Measurements from ENCODE around the gene SPEM2.

SPEM2 gene

GRCh38 chr17:7423679-7424078, 1.7 kb upstream of the SPEM2 start:
- H3K27ac ChIP-seq (ENCODE audit: low read length) = no peak overlapping the region
- no peaks in the 10 kb centered on the region for H3K9me3 ChIP-seq (ENCODE audit: control insufficient read depth in 2 of 2, low read length in 2 of 2)
- H3K4me3 ChIP-seq (ENCODE audit: low read length in 2 of 2) = no peak overlapping the region
- H3K9ac ChIP-seq (ENCODE audit: low read length in 2 of 2) = no peak overlapping the region
- no peaks in the 10 kb centered on the region for H3K36me3 ChIP-seq (ENCODE audit: control insufficient read depth in 2 of 2, insufficient read depth in 2 of 2, low read length in 2 of 2)
- H3K4me1 ChIP-seq (ENCODE audit: control insufficient read depth, insufficient read depth, low read length) = no peaks in the 10 kb centered on the region
- no peaks in the 10 kb centered on the region for H3K27me3 ChIP-seq (ENCODE audit: control insufficient read depth in 1 of 2, insufficient read depth in 2 of 2, low read length in 2 of 2)

GRCh38 chr17:7425756-7426155, 340 bp downstream of the SPEM2 start:
- H3K27ac ChIP-seq (ENCODE audit: low read length) = no peak overlapping the region
- no peak overlapping the region for H3K9ac ChIP-seq (ENCODE audit: low read length in 2 of 2)
- H3K4me3 ChIP-seq (ENCODE audit: low read length in 2 of 2) = no peak overlapping the region
- H3K4me1 ChIP-seq (ENCODE audit: control insufficient read depth, insufficient read depth, low read length) = no peaks in the 10 kb centered on the region
- H3K36me3 ChIP-seq (ENCODE audit: control insufficient read depth in 2 of 2, insufficient read depth in 2 of 2, low read length in 2 of 2) = no peaks in the 10 kb centered on the region
- H3K9me3 ChIP-seq (ENCODE audit: control insufficient read depth in 2 of 2, low read length in 2 of 2) = no peaks in the 10 kb centered on the region
- H3K27me3 ChIP-seq (ENCODE audit: control insufficient read depth in 1 of 2, insufficient read depth in 2 of 2, low read length in 2 of 2) = no peaks in the 10 kb centered on the region

GRCh38 chr17:7426203-7426863, 917 bp downstream of the SPEM2 start:
- Histone ChIP-seq H3K36me3 (ENCODE audit: control insufficient read depth in 2 of 2, insufficient read depth in 2 of 2, low read length in 2 of 2) (no peaks in the 10 kb centered on the region), H3K9ac (ENCODE audit: low read length in 2 of 2) (no peak overlapping the region), H3K4me3 (ENCODE audit: low read length in 2 of 2) (no peak overlapping the region), H3K27me3 (ENCODE audit: control insufficient read depth in 1 of 2, insufficient read depth in 2 of 2, low read length in 2 of 2) (no peaks in the 10 kb centered on the region), H3K4me1 (ENCODE audit: control insufficient read depth, insufficient read depth, low read length) (no peaks in the 10 kb centered on the region), H3K27ac (ENCODE audit: low read length) (no peak overlapping the region), H3K9me3 (ENCODE audit: control insufficient read depth in 2 of 2, low read length in 2 of 2) (no peaks in the 10 kb centered on the region)

GRCh38 chr17:7426896-7427489, 1.6 kb downstream of the SPEM2 start:
- Histone ChIP-seq H3K27ac (ENCODE audit: low read length) (no peak overlapping the region), H3K27me3 (ENCODE audit: control insufficient read depth in 1 of 2, insufficient read depth in 2 of 2, low read length in 2 of 2) (peaks cover 0 to under 1% of the 10 kb centered on the region in 2 donors), H3K4me3 (ENCODE audit: low read length in 2 of 2) (no peak overlapping the region), H3K36me3 (ENCODE audit: control insufficient read depth in 2 of 2, insufficient read depth in 2 of 2, low read length in 2 of 2) (no peaks in the 10 kb centered on the region), H3K9me3 (ENCODE audit: control insufficient read depth in 2 of 2, low read length in 2 of 2) (no peaks in the 10 kb centered on the region), H3K4me1 (ENCODE audit: control insufficient read depth, insufficient read depth, low read length) (no peaks in the 10 kb centered on the region), H3K9ac (ENCODE audit: low read length in 2 of 2) (no peak overlapping the region)

- Histone ChIP-seq H3K4me3 (ENCODE audit: low read length in 2 of 2) (no peak overlapping the region), H3K4me1 (ENCODE audit: control insufficient read depth, insufficient read depth, low read length) (no peaks in the 10 kb centered on the region), H3K9me3 (ENCODE audit: control insufficient read depth in 2 of 2, low read length in 2 of 2) (no peaks in the 10 kb centered on the region), H3K27ac (ENCODE audit: low read length) (no peak overlapping the region), H3K27me3 (ENCODE audit: control insufficient read depth in 1 of 2, insufficient read depth in 2 of 2, low read length in 2 of 2) (peaks cover 4% of the 10 kb centered on the region in 2 donors), H3K9ac (ENCODE audit: low read length in 2 of 2) (no peak overlapping the region), H3K36me3 (ENCODE audit: control insufficient read depth in 2 of 2, insufficient read depth in 2 of 2, low read length in 2 of 2) (no peaks in the 10 kb centered on the region)
Observed at GRCh38 chr17:7427549-7427948, 2.1 kb downstream of the SPEM2 start.

GRCh38 chr17:7428557-7428956, 3.1 kb downstream of the SPEM2 start, which contains the start of gene SPEM3:
SPEM3 (plus strand) TSS chr17:7428857; CDS start chr17:7428903, 46 bp downstream.
- no peak within 1 kb of the TSS for H3K4me3 ChIP-seq (ENCODE audit: low read length in 2 of 2)
- no peaks in the 10 kb centered on the region for H3K4me1 ChIP-seq (ENCODE audit: control insufficient read depth, insufficient read depth, low read length)
- H3K9me3 ChIP-seq (ENCODE audit: control insufficient read depth in 2 of 2, low read length in 2 of 2) = no peaks in the 10 kb centered on the region
- H3K9ac ChIP-seq (ENCODE audit: low read length in 2 of 2) = no peak within 1 kb of the TSS
- H3K36me3 ChIP-seq (ENCODE audit: control insufficient read depth in 2 of 2, insufficient read depth in 2 of 2, low read length in 2 of 2) = no peaks in the 10 kb centered on the region
- peaks cover 5 to 9% of the 10 kb centered on the region in 2 donors for H3K27me3 ChIP-seq (ENCODE audit: control insufficient read depth in 1 of 2, insufficient read depth in 2 of 2, low read length in 2 of 2)
- H3K27ac ChIP-seq (ENCODE audit: low read length) = no peak within 1 kb of the TSS

- H3K4me3 ChIP-seq (ENCODE audit: low read length in 2 of 2) = no peak overlapping the region
Observed at GRCh38 chr17:7429722-7430121, 4.3 kb downstream of the SPEM2 start.

GRCh38 chr17:7431231-7431630, 5.8 kb downstream of the SPEM2 start:
- peaks cover 10% of the 10 kb centered on the region for H3K4me1 ChIP-seq (ENCODE audit: control insufficient read depth, insufficient read depth, low read length)
- peaks cover 21 to 24% of the 10 kb centered on the region in 2 donors for H3K27me3 ChIP-seq (ENCODE audit: control insufficient read depth in 1 of 2, insufficient read depth in 2 of 2, low read length in 2 of 2)
- no peak overlapping the region for H3K4me3 ChIP-seq (ENCODE audit: low read length in 2 of 2)
- H3K9ac ChIP-seq (ENCODE audit: low read length in 2 of 2) = no peak overlapping the region
- H3K9me3 ChIP-seq (ENCODE audit: control insufficient read depth in 2 of 2, low read length in 2 of 2) = no peaks in the 10 kb centered on the region
- H3K27ac ChIP-seq (ENCODE audit: low read length) = no peak overlapping the region
- no peaks in the 10 kb centered on the region for H3K36me3 ChIP-seq (ENCODE audit: control insufficient read depth in 2 of 2, insufficient read depth in 2 of 2, low read length in 2 of 2)

More at GRCh38 chr17:7429722-7430121, 4.3 kb downstream of the SPEM2 start:
- Histone ChIP-seq H3K4me1 (ENCODE audit: control insufficient read depth, insufficient read depth, low read length) (no peaks in the 10 kb centered on the region), H3K9ac (ENCODE audit: low read length in 2 of 2) (no peak overlapping the region), H3K27me3 (ENCODE audit: control insufficient read depth in 1 of 2, insufficient read depth in 2 of 2, low read length in 2 of 2) (peaks cover 9 to 15% of the 10 kb centered on the region in 2 donors), H3K9me3 (ENCODE audit: control insufficient read depth in 2 of 2, low read length in 2 of 2) (no peaks in the 10 kb centered on the region), H3K36me3 (ENCODE audit: control insufficient read depth in 2 of 2, insufficient read depth in 2 of 2, low read length in 2 of 2) (no peaks in the 10 kb centered on the region), H3K27ac (ENCODE audit: low read length) (no peak overlapping the region)

GRCh38 chr17:7432296-7432695, 6.9 kb downstream of the SPEM2 start:
- no peak overlapping the region for H3K9ac ChIP-seq (ENCODE audit: low read length in 2 of 2)
- no peaks in the 10 kb centered on the region for H3K9me3 ChIP-seq (ENCODE audit: control insufficient read depth in 2 of 2, low read length in 2 of 2)
- no peak overlapping the region for H3K27ac ChIP-seq (ENCODE audit: low read length)
- no peaks in the 10 kb centered on the region for H3K36me3 ChIP-seq (ENCODE audit: control insufficient read depth in 2 of 2, insufficient read depth in 2 of 2, low read length in 2 of 2)
- H3K27me3 ChIP-seq (ENCODE audit: control insufficient read depth in 1 of 2, insufficient read depth in 2 of 2, low read length in 2 of 2) = peaks cover 27 to 28% of the 10 kb centered on the region in 2 donors
- peaks cover 19% of the 10 kb centered on the region for H3K4me1 ChIP-seq (ENCODE audit: control insufficient read depth, insufficient read depth, low read length)
- no peak overlapping the region for H3K4me3 ChIP-seq (ENCODE audit: low read length in 2 of 2)

- Histone ChIP-seq H3K36me3 (ENCODE audit: control insufficient read depth in 2 of 2, insufficient read depth in 2 of 2, low read length in 2 of 2) (no peaks in the 10 kb centered on the region), H3K9ac (ENCODE audit: low read length in 2 of 2) (no peak overlapping the region), H3K27ac (ENCODE audit: low read length) (no peak overlapping the region), H3K9me3 (ENCODE audit: control insufficient read depth in 2 of 2, low read length in 2 of 2) (no peaks in the 10 kb centered on the region), H3K27me3 (ENCODE audit: control insufficient read depth in 1 of 2, insufficient read depth in 2 of 2, low read length in 2 of 2) (peaks cover 57 to 63% of the 10 kb centered on the region in 2 donors), H3K4me1 (ENCODE audit: control insufficient read depth, insufficient read depth, low read length) (peaks cover 46% of the 10 kb centered on the region), H3K4me3 (ENCODE audit: low read length in 2 of 2) (peak overlapping the region; percentile 17 to 65)
Observed at GRCh38 chr17:7435676-7436555, 10.5 kb downstream of the SPEM2 start.

All from stomach smooth muscle (tissue), 2 donors.